Measurements from ENCODE around the gene ZBTB7C. TPM values are rescaled to one million over a fixed set of nuclear protein-coding genes. Genes with fewer than 3 reads are reported as not detected.
A peak's percentile ranks its signal among the peaks of the same experiment; 100 is the strongest.

ZBTB7C gene
- 0.82 and 1.1 TPM in 2 replicates for total RNA-seq

- peak within 1 kb of the TSS; percentile 59 for H3K4me3 ChIP-seq (ENCODE audit: low read depth, low read length)
- no peaks in the 10 kb centered on the region for H3K36me3 ChIP-seq (ENCODE audit: control insufficient read depth, insufficient read depth, low read length)
- TF ChIP-seq CTCF (IDR thresholded peaks at IDR 0.05; ENCODE audit: insufficient read depth, low read length, poor library complexity, severe bottlenecking) = no peak
- H3K27me3 ChIP-seq (ENCODE audit: control insufficient read depth, insufficient read depth, low read length) = peaks cover 27% of the 10 kb centered on the region
- no peak for DNase-seq (ENCODE audit: low read depth)
Measured at GRCh38 chr18:48408727-48409590, at the start of gene ZBTB7C. Gene ZBTB7C (minus strand): TSS chr18:48409383.

- TF ChIP-seq CTCF (IDR thresholded peaks at IDR 0.05; ENCODE audit: insufficient read depth, low read length, poor library complexity, severe bottlenecking) = no peak
- Histone ChIP-seq H3K4me3 (ENCODE audit: low read depth, low read length) (no peak overlapping the region), H3K36me3 (ENCODE audit: control insufficient read depth, insufficient read depth, low read length) (no peaks in the 10 kb centered on the region), H3K27me3 (ENCODE audit: control insufficient read depth, insufficient read depth, low read length) (no peaks in the 10 kb centered on the region)
- no peak for DNase-seq (ENCODE audit: low read depth)
Measured at GRCh38 chr18:48456838-48457237, 47.7 kb upstream of the ZBTB7C start.

- TF ChIP-seq CTCF (IDR thresholded peaks at IDR 0.05; ENCODE audit: insufficient read depth, low read length, poor library complexity, severe bottlenecking) = no peak
- H3K27me3 ChIP-seq (ENCODE audit: control insufficient read depth, insufficient read depth, low read length) = no peaks in the 10 kb centered on the region
- H3K4me3 ChIP-seq (ENCODE audit: low read depth, low read length) = no peak overlapping the region
- no peaks in the 10 kb centered on the region for H3K36me3 ChIP-seq (ENCODE audit: control insufficient read depth, insufficient read depth, low read length)
- DNase-seq (ENCODE audit: low read depth) = peak; percentile 98
Measured at GRCh38 chr18:48455555-48456478, 46.6 kb upstream of the ZBTB7C start.

DNA sequence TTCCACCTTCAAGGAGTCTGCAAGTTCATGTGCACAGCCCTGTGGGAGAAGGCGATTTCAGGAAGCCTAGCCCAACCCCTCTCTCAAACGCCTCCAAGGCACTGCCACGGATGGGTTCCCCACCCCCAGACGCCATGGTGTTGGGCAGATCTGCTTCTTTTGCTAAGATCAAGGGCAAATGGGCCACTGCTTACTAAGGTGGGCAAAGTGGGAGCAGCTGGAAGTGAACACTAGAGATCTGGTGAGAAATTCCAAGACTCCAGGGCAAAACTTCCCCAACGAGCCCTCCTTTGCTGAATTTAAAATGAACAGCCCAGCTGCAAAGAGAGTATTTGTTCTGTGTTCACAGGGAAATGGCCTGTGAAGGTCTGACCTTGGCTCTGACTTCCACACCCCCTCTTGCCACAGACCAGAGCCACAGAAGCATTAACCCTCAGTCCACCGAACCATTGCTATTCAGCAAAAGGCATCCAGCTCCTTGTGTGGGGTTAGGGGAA, 45.1 kb upstream of the ZBTB7C start:
- peaks cover 5% of the 10 kb centered on the region for H3K27me3 ChIP-seq (ENCODE audit: control insufficient read depth, insufficient read depth, low read length)

More for the DNA sequence above, 45.1 kb upstream of the ZBTB7C start:
- TF ChIP-seq CTCF (IDR thresholded peaks at IDR 0.05; ENCODE audit: insufficient read depth, low read length, poor library complexity, severe bottlenecking) = no peak
- DNase-seq (ENCODE audit: low read depth) = no peak
- Histone ChIP-seq H3K4me3 (ENCODE audit: low read depth, low read length) (no peak overlapping the region), H3K36me3 (ENCODE audit: control insufficient read depth, insufficient read depth, low read length) (no peaks in the 10 kb centered on the region)

Data from kidney epithelial cell (primary cell).